ENCODE measurements around the gene TEX26. TPM values are rescaled to one million over a fixed set of nuclear protein-coding genes. Genes with fewer than 3 reads are reported as not detected.
"Not testable (repeated sequence)": the region's sequence is repeated elsewhere in the genome, so short reads cannot be mapped to it uniquely, and the experiment has no call there.

The TEX26 gene
- total RNA-seq, 1 donor from 2014 or later: not detected

DNA sequence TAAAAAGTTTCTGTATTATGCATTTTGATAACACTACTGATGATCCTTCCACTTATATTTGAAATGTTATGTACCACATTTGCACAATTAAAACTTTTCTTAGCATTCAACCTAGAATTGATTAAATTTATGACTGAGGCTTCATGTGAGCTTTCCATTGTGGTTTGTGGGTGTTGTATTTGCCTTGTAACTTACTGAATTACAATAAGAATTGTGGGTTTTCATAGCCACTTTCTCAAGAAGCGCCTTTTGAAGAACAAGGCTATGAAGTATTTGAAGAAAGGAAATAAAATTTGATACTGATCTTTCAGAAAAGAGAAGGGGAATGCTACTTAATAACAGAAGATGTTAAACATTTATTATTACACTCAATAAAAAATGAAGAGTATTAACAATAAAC is 7.0 kb upstream of the TEX26 start:
- peaks cover 3% of the 10 kb centered on the region for H3K27me3 Mint-ChIP-seq (ENCODE audit: unreplicated experiment)
- no peaks in the 10 kb centered on the region for H3K36me3 Mint-ChIP-seq (ENCODE audit: low read depth, unreplicated experiment)
- TF ChIP-seq, protein P1, sequence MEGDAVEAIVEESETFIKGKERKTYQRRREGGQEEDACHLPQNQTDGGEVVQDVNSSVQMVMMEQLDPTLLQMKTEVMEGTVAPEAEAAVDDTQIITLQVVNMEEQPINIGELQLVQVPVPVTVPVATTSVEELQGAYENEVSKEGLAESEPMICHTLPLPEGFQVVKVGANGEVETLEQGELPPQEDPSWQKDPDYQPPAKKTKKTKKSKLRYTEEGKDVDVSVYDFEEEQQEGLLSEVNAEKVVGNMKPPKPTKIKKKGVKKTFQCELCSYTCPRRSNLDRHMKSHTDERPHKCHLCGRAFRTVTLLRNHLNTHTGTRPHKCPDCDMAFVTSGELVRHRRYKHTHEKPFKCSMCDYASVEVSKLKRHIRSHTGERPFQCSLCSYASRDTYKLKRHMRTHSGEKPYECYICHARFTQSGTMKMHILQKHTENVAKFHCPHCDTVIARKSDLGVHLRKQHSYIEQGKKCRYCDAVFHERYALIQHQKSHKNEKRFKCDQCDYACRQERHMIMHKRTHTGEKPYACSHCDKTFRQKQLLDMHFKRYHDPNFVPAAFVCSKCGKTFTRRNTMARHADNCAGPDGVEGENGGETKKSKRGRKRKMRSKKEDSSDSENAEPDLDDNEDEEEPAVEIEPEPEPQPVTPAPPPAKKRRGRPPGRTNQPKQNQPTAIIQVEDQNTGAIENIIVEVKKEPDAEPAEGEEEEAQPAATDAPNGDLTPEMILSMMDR (IDR thresholded peaks at IDR 0.05; ENCODE audit: unreplicated experiment): no peak
- no peak for DNase-seq (ENCODE audit: low spot score)
- no peak overlapping the region for H3K27ac Mint-ChIP-seq (ENCODE audit: unreplicated experiment)
- no peaks in the 10 kb centered on the region for H3K4me1 Mint-ChIP-seq (ENCODE audit: unreplicated experiment)
- no peak overlapping the region for H3K4me3 Mint-ChIP-seq (ENCODE audit: unreplicated experiment)
- no peaks in the 10 kb centered on the region for H3K9me3 Mint-ChIP-seq (ENCODE audit: unreplicated experiment)

DNA sequence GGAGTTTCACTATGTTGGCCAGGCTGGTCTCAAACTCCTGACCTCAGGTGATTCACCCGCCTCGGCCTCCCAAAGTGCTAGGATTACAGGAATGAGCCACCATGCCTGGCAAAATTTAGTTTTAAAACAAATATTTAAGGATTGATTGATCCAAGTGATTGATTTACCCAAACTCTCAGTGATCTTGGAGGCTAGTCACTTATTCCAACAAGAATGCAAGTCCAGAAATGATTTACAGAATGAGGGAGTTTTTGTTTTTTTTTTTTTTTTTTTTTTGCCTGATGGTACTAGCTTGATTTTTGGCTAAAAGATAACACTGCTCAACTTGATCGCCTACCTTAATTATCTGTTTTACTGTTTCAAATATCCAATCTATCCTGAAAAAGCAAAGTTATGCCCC is 5.7 kb upstream of the TEX26 start:
- DNase-seq (ENCODE audit: low spot score): no peak
- Mint-ChIP-seq H3K27ac (ENCODE audit: unreplicated experiment) (no peak overlapping the region), H3K4me3 (ENCODE audit: unreplicated experiment) (no peak overlapping the region), H3K27me3 (ENCODE audit: unreplicated experiment) (peaks cover 3% of the 10 kb centered on the region), H3K9me3 (ENCODE audit: unreplicated experiment) (no peaks in the 10 kb centered on the region), H3K4me1 (ENCODE audit: unreplicated experiment) (peaks cover 6% of the 10 kb centered on the region), H3K36me3 (ENCODE audit: low read depth, unreplicated experiment) (no peaks in the 10 kb centered on the region)
- TF ChIP-seq, protein P1 (IDR thresholded peaks at IDR 0.05; ENCODE audit: unreplicated experiment): no peak

DNA sequence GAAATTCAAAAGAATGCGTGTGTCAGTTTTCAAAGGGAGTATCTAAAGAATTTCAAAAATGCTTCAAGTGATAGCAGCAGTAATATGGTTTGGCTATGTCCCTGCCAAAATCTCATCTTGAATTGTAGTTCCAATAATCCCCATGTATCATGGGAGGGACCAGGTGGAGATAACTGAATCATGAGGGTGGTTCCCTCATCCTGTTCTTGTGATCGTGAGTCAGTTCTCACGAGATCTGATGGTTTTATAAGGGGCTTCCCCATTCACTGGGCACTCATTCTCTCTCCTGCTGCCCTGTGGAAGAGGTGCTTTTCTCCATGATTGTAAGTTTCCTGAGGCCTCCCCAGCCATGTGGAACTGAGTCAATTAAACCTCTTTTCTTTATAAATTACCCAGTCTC is 5.3 kb upstream of the TEX26 start:
- DNase-seq (ENCODE audit: low spot score); H3K27me3 Mint-ChIP-seq (ENCODE audit: unreplicated experiment); H3K27ac Mint-ChIP-seq (ENCODE audit: unreplicated experiment); H3K36me3 Mint-ChIP-seq (ENCODE audit: low read depth, unreplicated experiment); H3K9me3 Mint-ChIP-seq (ENCODE audit: unreplicated experiment); H3K4me3 Mint-ChIP-seq (ENCODE audit: unreplicated experiment): not testable (repeated sequence)
- peaks cover 10% of the 10 kb centered on the region for H3K4me1 Mint-ChIP-seq (ENCODE audit: unreplicated experiment)

DNA sequence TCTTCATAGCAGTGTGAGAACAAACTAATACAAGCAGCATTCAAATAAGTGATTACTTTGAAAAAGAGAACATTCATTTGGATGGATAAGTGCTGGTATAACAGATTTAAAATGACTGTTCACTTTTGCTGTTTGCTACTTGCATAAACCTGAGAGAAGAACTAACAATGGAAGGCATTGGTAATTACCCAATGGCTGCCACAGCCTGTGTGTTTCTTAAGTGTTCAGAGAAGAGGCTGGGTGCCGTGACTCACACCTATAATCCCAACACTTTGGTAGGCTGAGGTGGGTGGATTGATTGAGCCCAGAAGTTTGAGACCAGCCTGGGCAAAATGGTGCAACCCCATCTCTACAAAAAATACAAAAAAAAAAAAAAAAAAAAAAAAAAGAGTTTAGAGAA is 4.9 kb upstream of the TEX26 start:
- H3K9me3 Mint-ChIP-seq (ENCODE audit: unreplicated experiment): no peaks in the 10 kb centered on the region
- no peak for DNase-seq (ENCODE audit: low spot score)
- no peaks in the 10 kb centered on the region for H3K36me3 Mint-ChIP-seq (ENCODE audit: low read depth, unreplicated experiment)
- H3K4me1 Mint-ChIP-seq (ENCODE audit: unreplicated experiment): peaks cover 14% of the 10 kb centered on the region
- no peak overlapping the region for H3K4me3 Mint-ChIP-seq (ENCODE audit: unreplicated experiment)
- TF ChIP-seq, protein P1 (IDR thresholded peaks at IDR 0.05; ENCODE audit: unreplicated experiment): no peak
- H3K27ac Mint-ChIP-seq (ENCODE audit: unreplicated experiment): no peak overlapping the region
- H3K27me3 Mint-ChIP-seq (ENCODE audit: unreplicated experiment): peaks cover 3% of the 10 kb centered on the region

DNA sequence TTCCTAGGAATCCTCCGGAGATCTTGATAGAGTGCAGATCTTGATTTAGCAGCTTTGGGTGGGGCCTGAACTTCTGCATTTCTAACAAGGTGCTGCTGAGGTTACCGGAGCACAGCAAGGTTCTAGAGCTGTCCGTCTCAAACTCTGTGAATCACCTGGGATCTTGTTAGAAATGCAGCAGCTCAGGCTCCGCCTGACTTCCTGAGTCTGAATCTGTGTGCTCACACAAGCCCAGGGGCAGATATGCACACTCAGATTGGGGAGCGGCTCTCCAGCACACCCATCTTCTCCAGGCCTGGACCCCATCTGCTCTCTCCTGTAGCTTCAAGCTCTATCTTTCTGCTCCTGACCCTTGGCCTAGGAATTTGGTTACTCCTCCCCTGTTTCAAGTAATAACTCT is 3.5 kb upstream of the TEX26 start:
- DNase-seq (ENCODE audit: low spot score): no peak
- H3K36me3 Mint-ChIP-seq (ENCODE audit: low read depth, unreplicated experiment): no peaks in the 10 kb centered on the region
- TF ChIP-seq, protein P1 (IDR thresholded peaks at IDR 0.05; ENCODE audit: unreplicated experiment): no peak
- H3K27ac Mint-ChIP-seq (ENCODE audit: unreplicated experiment): no peak overlapping the region
- peaks cover 21% of the 10 kb centered on the region for H3K4me1 Mint-ChIP-seq (ENCODE audit: unreplicated experiment)
- H3K4me3 Mint-ChIP-seq (ENCODE audit: unreplicated experiment): no peak overlapping the region
- H3K27me3 Mint-ChIP-seq (ENCODE audit: unreplicated experiment): peaks cover 5% of the 10 kb centered on the region
- no peaks in the 10 kb centered on the region for H3K9me3 Mint-ChIP-seq (ENCODE audit: unreplicated experiment)

DNA sequence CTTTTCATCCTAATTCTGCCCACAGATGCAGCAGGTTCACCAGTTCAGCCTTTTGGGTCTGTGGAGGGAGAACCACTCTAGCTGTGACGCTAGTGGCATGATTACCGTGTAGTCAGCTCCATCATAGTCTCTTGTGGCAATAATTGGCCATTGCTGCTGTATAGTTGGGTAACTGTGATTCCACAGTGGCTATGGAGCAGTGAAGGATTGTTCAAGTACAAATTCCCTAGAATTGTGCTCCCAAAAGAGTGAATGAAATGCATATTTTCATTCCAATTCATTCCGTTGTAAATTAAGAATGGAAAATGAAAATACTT is 856 bp downstream of the TEX26 start:
- no peak overlapping the region for H3K27ac Mint-ChIP-seq (ENCODE audit: unreplicated experiment)
- TF ChIP-seq, protein P1 (IDR thresholded peaks at IDR 0.05; ENCODE audit: unreplicated experiment): no peak
- peaks cover 21% of the 10 kb centered on the region for H3K4me1 Mint-ChIP-seq (ENCODE audit: unreplicated experiment)
- DNase-seq (ENCODE audit: low spot score): no peak
- no peaks in the 10 kb centered on the region for H3K36me3 Mint-ChIP-seq (ENCODE audit: low read depth, unreplicated experiment)
- H3K27me3 Mint-ChIP-seq (ENCODE audit: unreplicated experiment): peaks cover 3% of the 10 kb centered on the region
- H3K4me3 Mint-ChIP-seq (ENCODE audit: unreplicated experiment): no peak overlapping the region
- H3K9me3 Mint-ChIP-seq (ENCODE audit: unreplicated experiment): no peaks in the 10 kb centered on the region
